GM18519 (cell line): Measurements from ENCODE around the gene TEX2.

Experiments used
- ATAC-seq: cut with Tn5 transposase; IDR thresholded peaks from one replicate; pipeline ENCODE4 v1.9.1; 2021; ENCODE audit warnings: mild to moderate bottlenecking, moderate library complexity; ENCODE audit not compliant: unreplicated experiment, low FRiP score

The TEX2 gene

DNA sequence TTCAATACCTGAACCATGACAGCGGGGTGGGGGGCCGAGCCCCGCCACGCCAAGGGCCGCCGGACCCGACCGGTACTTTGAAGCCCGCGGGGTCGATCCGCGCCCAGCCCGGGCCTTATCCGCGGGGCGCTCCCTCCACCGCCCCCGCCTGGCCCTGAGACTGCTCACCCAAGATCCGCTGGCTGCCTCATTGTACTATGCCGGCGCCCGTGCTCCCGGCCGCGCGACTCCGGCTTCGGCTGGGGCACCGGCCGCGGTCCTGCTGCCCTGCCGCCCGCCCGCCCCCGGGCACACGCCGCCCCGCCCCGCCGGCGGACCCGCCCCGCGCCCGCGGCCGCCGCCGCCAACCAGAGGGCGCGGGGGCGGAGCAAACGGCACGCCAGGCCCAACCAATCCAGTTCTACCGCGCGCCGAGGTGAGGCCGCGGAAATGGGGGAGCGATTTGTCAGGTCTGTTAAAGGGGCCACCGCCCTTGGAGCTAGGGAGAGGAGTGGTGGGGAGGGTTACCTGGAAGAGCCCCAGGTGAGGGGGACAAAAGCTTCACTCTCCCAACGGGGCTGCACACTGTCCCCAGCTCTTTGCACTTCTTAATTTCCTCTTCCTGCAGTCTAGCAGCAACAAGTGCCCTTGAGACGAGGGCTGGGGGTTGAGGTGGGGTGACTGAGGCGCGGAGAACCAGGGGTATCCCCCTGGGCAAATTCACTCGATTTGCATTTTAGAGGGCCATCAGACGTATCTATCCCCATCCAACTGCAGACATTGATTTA, at the start of gene TEX2:
TEX2 (minus strand) TSS at position 261 of the 767 bp plus-strand sequence. CDS start 49,043 bp downstream, outside the sequence.
- ATAC-seq: peak; percentile 67

GRCh38 chr17:64309710-64310109, 46.6 kb upstream of the TEX2 start:
- no peak for ATAC-seq

- ATAC-seq: no peak
Measured at GRCh38 chr17:64309021-64309420, 46.0 kb upstream of the TEX2 start.

- ATAC-seq: no peak
Measured at GRCh38 chr17:64306850-64307463, 43.9 kb upstream of the TEX2 start.

DNA sequence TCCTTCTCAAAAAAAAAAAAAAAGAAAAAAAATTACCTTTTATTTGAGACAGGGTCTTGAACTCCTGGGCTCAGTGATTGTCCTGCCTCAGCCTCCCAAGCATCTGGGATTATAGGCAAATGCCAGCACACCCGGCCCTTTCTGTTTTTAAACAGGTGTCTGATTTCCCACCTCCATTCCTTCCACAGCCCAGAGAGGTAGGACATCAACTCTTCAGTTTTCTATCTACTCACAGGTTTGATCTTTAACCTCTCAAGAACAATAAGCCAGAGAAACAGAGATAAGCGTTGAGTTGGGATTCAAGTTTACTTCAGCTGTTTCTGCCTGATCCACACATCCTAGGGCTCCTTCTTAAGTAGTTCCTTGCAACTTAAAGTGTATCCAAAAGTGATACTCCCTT, 41.5 kb upstream of the TEX2 start:
- ATAC-seq: no peak

DNA sequence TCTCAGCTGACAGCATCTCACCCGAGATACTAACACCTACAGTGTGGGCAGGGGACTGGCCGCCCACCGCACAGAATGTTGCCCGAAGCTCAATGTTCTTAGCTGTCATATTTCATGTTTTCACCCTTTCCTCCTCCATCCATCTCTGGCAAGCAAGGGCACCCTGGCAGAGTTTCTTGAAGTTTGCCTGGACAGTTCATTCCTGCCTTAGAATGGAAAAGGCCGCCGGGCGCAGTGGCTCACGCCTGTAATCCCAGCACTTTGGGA, 37.6 kb upstream of the TEX2 start:
- ATAC-seq: no peak

DNA sequence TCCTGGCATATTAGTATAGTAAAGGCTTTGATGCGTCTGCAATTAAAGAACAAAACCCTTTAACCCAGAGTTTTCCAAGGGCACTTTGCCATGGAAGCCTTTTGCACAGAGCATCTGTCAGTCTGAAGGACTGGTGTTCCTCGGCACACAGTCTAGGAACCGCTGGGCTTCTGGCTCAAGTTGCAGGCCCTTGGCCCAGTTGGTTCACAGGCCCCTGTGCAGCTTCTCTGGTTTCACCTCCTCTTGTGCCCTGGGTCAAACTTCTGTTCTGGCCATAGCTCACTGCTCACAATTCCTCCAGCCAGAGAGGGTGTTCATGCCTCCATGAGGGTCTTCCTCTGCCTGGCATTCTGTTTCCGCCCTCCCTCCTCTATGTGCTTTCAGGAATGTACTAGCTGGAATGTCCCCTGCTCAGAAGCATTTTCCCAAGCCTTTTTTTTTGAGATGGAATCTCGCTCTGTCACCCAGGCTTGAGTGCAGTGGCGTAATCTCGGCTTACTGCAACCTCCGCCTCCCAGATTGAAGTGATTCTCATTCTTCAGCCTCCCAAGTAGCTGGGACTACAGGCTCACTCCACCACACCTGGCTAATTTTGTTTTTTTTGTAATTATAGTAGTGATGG, 34.5 kb upstream of the TEX2 start:
- no peak for ATAC-seq

DNA sequence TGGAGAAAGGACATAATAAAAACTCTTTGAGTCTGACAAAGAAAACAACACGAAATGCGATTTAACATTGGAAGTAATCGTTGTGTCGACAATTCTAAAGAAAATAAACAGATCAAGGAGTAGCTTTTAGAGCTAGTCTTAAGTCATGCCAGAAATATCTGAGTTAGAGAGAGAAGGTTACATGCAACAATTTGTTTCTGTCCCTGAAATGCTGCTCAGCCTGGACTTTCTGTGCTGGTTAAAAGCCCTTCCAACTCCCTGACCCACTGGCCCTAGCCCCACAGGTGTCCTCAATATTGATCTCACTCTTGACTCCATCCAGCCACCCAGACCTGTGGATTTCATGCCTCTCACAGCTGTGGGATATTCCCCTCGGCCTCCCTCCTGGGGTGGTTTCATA, 33.2 kb upstream of the TEX2 start:
- no peak for ATAC-seq

GRCh38 chr17:64295146-64295545, 32.1 kb upstream of the TEX2 start:
- no peak for ATAC-seq

GRCh38 chr17:64291268-64291851, 28.3 kb upstream of the TEX2 start:
- no peak for ATAC-seq

- no peak for ATAC-seq
Measured at GRCh38 chr17:64289741-64290141, 26.7 kb upstream of the TEX2 start.

DNA sequence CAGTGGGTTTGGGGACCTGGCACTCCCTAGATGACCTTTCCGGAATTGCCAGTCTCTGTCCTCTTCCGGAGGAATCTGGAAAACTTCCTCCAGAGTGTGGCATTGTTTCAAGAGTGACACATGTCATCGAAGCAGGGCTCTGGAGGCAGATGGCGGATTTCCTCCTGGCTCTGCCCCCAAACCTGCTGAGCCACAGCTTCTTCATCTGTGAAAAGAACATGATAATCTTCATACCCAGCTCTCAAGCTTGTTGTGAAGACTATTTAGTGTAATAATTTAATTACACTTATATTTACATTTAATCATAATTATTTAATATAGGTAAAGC, 19.7 kb upstream of the TEX2 start:
- no peak for ATAC-seq

GRCh38 chr17:64281962-64282752, 19.1 kb upstream of the TEX2 start:
- no peak for ATAC-seq

DNA sequence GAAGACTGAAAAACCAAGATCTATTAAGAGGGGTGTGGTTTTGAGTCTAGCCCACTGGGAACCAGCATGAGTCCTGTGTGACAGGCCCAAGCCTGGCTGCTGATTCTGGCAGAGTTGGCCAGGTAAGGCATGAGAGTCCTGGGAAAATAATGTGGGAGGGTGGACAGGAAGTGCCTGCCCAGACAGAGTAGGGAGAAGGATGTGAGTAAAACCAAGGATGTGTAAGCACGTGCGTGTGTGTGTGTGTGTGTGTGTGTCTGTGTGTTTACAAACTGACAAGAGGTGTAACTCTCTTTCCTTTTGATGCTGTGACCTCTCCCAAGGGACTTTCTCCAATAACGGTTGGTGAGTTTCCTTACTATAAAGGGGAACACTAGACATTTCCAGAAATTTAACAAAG, 15.6 kb upstream of the TEX2 start:
- ATAC-seq: no peak

DNA sequence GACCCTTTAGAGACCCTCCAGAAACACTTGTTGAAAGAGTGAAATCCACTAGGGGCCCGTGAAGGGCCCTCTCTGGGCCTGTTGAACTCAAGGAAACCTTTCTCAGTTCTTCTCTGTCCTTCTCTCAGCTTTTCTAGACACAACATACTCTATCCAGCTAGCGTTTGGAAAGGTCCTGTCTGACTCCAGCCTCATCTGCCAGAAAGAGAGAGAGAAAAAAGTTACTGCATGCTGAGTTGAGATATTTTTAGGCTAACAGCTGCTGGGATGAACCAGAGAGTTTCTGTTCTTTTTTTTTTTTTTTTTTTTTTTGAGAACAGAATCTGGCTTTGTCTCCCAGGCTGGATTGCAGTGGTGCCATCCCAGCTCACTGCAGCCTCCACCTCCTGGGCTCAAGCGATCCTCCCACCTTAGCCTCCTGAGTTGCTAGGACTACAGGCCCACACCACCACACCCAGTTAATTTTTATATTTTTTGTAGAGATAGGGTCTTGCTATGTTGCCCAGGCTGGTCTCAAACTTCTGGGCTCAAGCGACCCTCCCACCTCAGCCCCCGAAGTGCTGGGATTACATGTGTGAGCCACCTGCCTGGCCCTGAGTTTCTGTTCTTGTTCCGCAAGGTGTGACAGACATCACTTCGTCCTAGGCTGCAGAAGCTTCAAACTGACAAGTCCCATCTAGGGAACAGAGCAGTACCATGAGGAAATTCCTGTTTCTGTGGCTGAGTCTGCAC, 14.9 kb upstream of the TEX2 start:
- ATAC-seq: no peak

DNA sequence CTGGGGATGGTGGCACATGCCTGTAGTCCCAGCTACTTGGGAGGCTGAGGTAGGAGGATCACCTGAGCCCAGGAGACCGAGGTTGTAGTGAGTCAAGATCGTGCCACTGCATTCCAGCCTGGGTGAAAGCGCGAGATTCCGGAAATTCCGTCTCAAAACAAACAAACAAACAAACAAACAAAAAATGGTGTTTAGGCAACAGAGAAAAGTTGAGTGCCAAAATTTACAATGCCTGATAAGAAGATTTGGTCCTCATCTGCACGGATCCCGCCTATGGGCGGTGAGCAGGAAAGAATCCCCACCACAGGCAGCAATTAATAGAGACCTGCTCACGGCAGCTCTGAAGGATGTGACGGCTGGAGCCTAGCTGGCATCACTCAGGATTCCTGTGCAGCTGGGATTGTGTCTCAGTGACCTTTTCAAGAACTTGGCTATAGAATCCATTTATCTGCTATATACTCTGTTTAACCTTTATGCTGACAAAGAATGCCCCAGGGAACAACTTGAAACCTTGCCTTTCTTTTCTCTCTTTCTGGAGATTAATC, 14.0 kb upstream of the TEX2 start:
- ATAC-seq: no peak

- ATAC-seq: no peak
Measured at GRCh38 chr17:64275016-64275415, 12.0 kb upstream of the TEX2 start.

GRCh38 chr17:64273006-64273405, 9.9 kb upstream of the TEX2 start:
- no peak for ATAC-seq

DNA sequence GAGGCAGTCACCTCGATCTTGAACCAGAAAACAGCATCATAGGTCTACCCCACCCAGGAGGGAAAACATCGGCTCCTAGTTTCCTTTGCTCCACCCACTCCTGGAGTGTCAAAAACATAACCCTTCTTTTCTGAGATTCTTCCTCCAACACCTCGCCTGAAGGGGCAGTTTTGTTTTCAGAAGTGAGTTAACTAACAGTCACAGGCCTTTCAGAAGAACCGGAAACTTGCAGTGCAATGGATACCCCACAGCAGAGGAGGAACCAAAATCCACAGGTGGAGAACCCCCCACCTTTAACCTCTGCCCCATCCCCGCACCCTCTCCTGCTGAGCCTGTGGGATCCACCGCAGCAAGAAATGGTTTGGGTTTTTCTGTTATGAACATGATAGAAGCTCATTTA, 7.8 kb upstream of the TEX2 start:
- ATAC-seq: no peak
